Stimulated activated CD4-positive, alpha-beta T cell treated with anti-CD3 and anti-CD28 coated beads, Interleukin-4, amount 100 ng/mL, for 4 hours (primary cell): ENCODE measurements around the gene ADGRG1.

Experiments
- DNase-seq, 2 experiments: peaks; one replicate each; pipeline ENCODE4 v3.0.0-alpha.2; 2020

ADGRG1 gene

GRCh38 chr16:57620335-57621231 is 7.8 kb upstream of the ADGRG1 start:
- DNase-seq, result no peak

GRCh38 chr16:57621521-57622271 is 6.7 kb upstream of the ADGRG1 start:
- DNase-seq, result no peak

DNA sequence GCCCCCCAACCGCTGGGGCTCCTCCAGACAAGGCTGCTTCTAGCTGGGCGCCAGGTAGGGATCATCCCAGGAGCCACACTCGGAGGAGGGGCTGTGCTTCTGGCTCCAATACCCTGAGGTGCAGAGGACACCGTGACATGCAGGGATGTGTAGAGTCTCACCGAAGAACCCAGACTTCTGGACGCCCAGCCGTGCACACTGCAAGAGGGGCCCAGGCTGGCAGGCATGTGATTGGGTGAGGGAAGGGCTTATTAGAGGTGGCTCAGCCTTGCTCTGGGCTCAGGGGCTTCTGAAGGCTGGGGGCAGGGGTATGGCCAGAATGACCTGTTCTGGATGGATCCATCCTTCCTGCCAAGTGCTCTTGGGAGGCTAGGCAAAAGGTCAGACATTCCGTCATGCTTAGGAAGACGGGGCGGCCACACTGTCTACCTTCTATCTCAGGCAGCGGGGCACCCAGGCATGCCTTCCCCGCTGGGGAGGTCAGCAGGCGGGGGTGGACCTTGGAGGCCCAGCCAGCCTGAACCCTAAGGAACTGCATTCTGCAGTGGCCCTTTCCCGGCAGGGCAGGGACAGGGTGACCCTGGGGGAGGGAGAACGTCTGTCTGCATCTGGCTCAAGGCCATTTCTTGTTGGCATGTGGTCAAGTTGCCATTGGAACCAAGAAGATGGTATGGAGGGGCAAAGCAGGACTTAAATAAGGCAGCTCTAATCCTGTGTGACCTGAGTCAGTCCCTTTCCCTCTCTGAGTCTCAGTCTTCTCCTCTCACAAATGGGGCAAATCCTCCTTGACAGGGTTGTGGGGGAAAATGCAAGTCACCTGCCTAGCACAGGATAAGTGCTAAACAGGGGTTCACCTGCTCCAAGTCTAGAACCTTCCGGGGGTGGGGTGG is 5.8 kb upstream of the ADGRG1 start:
- no peak for DNase-seq

DNA sequence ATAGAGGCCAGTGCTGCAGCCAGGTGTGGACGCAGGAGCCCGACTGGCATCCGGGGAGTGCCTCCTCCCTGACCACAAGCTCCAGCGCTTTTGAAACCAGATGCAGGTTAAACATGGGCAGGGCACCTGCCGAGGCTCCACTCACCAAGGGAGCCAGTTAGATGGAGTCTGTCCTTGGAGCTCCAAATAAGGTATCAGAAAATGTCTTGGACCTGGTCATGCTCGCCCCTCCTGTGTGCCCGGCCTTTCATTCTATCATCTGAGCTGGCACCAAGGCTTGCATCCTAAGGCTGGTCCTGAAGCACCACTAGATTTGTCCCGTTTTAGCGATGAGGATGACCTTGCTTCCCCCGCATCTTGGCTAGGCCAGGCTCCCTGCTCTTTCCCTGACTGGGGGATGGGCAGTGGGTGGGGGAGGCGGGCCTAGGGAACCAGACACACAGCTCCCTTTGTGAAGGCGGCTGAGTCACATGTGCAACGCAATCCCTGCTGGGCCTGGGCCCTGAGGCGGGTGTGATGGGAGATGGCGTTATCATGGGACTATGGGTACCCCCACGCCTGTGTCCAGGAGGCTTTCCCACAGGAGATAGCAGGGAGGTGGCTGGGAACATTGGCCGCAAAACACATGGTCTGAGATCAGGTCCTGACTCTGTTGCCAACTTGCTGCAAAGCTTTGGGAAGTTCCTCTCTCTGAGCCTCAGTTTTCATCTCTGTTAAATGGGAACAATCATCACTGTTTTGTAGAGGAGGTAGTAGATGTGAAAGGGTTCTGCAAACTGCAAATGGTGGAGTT is 5.0 kb upstream of the ADGRG1 start:
- no peak for DNase-seq

GRCh38 chr16:57624044-57624688 is 4.3 kb upstream of the ADGRG1 start:
- no peak for DNase-seq

GRCh38 chr16:57624806-57625500 is 3.5 kb upstream of the ADGRG1 start:
- DNase-seq, result no peak

- no peak for DNase-seq
Measured at GRCh38 chr16:57626420-57627170, 1.8 kb upstream of the ADGRG1 start.

DNA sequence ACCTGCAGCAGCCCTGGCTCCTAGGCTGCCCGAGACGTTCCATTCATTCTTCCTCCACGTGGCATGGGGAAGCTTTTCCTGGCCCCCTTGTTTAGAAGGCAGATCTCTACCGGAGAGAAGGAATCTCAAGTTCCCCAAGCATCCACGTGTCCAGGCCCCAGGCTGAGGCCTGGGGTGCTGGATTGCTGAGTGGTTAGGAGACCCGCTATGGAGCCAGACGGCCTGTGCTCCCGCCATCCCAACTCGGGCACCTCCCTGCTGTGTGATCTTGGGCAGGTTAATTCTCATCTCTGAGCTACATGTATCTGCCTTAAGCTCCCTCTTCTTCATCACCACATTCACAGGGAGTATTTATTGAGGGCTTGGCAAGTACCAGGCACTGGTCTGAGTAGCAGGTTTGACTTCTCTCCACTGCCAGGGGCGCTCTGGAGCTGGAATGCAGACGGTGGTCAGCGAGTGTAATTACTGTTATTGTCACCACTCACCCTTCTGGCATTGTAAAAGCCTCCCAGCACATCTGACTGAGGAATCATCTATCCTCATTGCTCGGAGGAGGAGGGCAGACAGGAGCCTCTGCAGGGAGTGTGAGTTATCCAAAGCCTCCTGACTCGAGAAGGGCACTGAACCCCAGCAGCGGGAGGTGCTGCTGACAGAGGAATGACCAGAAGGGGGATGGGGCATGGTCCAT is 1.1 kb upstream of the ADGRG1 start:
- no peak for DNase-seq

DNA sequence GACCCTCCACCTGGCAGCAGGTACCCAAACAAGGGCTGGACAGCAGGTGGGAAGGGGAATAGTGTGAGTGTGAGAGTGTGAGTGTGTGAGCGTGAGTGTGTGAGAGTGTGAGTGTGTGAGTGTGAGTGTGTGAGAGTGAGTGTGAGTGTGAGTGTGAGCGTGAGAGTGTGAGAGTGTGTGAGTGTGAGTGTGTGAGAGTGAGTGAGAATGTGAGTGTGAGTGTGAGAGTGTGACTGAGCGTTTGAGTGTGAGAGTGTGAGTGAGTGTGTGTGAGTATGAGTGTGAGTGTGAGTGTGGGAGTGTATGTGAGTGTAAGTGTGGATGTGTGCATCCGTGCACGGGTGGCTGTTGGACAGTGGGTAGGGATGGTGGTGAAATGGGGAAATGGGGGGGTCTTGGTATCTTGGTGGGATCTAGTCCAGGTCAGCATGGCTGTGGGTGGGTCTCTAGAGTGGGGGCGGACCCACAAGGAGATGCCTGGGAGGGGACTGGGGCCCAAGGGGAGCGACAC is 408 bp downstream of the ADGRG1 start:
- no peak for DNase-seq

DNA sequence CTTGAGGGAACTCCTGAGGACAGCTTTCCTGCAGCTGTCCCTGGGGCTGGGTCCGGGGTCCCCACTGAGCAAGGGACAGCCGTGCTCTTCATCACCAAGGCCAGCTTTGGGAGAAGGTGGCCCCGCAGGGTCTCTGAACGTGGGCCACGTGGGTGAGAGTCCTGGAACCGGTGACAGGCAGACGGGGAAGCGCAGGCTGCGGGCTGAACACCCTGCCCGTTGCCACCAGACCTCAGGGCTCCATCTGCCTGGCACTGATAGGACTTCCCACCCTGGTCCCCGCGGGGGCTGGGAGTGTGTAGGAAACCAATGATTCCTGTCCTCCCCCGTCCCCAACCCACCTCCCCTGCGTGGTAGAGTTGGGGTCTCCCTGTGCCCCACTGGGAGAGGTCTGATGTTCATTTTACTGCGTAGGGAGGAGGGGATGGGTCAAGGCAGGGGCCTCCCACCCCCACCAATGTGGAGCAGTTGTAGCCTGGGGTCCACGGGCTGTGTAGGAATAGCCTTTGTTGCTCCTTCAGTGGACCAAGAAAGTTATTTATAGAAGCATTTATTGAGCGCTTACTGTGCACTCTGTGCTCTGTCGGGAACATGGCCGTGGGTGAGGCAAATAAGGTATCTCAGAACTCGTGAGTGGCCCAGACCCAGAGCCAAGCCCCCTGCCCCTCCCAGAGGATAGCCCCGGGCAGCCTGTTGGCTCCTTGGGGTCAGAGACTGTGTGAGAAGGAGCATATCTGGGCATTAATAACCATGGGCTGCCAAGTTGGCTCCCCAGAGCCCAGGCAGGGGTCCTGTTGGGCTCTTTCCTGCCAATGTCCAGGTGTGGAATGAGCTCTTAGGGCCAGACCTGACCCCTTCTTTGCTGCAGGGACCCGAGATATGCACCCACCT is 1.3 kb downstream of the ADGRG1 start:
- no peak for DNase-seq

GRCh38 chr16:57630407-57630797 is 2.0 kb downstream of the ADGRG1 start:
- no peak for DNase-seq

DNA sequence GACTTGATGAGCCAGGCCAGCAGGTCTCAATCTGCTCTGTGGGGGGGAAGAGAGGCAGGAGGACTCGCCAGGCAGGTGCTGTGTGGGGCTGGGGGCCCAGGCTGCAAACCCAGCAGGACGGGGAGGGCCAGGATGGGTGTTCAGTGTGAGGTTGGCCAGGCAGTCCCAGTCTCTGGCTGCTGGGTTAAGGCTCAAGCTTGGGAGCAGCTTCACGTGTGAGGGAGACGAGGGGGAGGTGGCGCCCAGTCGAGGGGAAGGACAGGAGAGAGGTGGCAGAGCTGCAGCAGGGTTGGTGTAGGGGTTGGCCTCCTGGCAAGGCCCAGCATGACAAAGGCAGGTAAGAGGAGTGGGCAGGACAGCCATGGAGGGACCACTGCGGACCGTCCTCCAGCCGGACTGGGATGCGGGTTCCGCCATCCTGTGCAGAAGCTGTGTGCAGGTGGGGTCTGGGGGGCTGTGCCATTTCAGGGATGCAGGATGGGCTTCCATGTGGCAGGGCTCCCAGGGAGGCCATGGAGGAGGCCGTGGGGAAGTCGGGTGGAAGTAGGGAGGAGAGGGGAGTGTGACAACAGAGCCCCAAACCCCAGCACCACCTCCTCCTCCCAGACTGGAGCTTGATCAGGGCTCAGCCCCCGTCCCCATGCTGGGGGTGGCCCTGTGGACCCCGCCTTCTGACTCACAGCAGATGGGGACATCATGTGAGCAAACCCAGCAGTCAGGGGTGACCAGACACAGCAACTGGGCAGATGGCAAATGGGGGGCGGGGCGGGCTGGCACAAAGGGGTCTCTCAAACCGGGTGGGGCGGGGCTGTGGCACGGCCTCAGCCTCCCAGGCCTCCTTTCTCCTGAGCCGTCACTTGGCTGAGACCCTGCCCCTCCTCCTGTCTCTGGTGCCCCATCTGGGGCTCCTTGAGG is 2.8 kb downstream of the ADGRG1 start:
- no peak for DNase-seq

DNA sequence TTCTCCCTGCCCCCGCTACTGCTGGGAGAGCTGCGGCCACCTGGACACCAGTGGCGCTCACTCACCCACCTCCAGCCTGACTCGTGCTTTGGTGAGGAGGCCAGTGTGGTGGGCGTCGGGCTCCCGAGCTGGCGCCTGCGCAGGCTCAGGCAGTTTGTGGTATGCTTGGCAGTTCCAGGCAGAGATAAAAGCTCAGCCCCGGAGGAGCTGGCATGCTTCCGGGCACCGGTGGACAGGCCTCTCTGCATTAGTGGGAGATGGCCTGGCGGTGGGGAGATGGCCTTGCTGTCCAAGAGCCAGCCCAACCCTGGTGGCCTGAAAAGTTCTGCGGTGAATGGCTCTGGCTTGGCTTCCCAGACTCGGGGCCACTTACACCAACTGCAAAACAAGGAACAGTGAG is 4.1 kb downstream of the ADGRG1 start:
- no peak for DNase-seq

GRCh38 chr16:57633383-57634064 is 5.1 kb downstream of the ADGRG1 start:
- no peak for DNase-seq

GRCh38 chr16:57634171-57634570 is 5.7 kb downstream of the ADGRG1 start:
- no peak for DNase-seq

DNA sequence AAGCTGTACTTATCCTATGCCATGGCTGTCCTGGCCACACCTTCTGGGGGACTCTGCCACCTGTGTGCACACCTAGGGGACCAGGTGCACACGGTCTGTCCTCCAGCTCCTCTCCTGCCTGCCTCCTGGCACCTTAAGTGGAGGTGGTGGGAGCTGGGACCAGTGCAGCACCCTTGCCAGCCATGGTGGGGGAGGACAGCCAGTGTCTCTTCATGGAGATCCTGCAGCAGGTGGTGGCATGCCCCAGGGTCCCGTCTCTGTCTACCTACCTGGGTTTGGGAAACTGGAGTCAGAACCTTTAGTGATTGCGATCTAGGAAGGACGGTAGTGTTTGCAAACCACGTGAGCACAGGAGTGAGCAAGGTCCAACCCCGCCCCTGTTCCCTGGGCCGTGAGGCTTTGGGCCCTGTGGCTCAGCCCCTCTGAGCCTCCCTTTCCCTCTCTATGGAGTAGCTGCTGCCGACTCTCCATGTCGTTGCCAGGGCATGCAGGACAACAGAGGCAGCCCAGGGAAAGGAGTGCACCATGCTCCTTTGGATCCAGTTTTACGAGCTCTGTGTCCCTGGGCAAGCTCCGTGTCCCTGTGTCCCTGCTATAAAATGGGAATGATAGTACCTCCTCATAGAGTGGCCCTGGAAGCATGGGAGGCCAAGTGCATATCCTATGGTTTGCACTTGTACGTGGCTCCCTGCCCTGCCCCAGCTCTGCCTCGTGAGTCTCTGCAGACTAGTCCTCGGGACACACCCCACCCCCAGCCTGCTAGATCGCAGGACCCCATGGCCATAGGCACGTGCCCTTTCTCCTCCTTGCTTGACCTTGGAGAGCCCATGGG is 7.1 kb downstream of the ADGRG1 start:
- DNase-seq, result no peak
